Hippocampal formation (tissue), 2 donors: ENCODE measurements around the gene ATP5PO.

Experiments used
- DNase-seq, 2 donors: peaks; one replicate each; lab custom pipeline; 2025; lab: John Stamatoyannopoulos, UW

ATP5PO gene

DNA sequence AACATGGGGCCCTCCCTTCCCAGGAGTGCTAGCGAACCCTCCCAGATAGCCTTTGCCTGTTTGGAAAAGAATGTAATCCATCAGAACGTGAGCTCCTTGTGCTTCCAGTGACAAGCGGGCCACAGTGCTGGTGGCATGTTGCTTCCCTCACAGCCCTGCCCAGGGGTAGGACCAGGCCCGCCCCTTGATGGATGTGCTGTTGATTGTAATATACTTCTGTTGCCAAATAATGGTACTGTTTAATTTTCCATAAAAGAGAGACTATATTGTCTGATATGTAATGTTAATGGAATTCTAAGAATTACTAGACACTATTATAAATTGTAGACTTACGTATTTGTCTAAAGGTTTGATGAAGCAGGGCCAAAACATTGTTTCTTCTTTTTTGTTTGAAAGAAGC lies 16.4 kb downstream of the ATP5PO start:
- DNase-seq = no peak

DNA sequence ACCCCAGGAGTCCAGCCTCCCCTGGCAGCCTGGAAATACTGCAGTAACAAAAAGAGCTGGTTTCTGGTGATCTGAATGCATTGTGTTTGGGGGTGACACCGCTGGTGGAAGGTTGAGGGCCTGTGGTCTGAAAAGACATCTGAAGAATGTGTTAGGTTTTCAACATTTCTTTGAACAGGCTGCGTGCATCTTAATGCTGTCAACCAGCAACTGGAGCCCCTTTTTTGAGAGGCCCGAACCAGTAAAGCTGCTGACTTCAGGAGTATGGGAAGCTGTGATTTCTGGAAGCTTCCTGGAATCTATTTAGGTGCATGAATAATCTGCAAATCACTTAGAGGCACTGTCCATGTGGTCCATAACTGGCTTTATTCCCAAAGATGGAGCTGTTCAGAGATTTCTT lies 17.0 kb downstream of the ATP5PO start:
- no peak for DNase-seq

DNA sequence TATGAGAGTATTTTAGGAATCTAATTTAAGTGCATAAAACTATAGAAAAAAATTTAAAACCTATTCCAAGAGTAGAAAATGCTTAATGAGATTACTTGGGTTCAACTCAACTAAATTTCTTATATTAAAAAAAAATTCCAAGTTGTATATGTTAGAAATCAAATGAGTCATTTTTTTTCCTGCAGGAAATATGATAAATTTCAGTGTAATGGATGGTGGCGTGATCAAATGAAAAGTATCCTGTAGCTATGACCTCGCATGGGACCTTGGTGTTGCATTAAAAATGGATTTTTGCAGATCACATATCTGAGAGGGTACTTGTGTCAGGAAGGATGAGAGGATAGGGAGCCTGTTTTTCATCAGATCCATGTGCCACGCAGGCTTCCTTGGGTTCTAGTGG lies 17.9 kb downstream of the ATP5PO start:
- no peak for DNase-seq

DNA sequence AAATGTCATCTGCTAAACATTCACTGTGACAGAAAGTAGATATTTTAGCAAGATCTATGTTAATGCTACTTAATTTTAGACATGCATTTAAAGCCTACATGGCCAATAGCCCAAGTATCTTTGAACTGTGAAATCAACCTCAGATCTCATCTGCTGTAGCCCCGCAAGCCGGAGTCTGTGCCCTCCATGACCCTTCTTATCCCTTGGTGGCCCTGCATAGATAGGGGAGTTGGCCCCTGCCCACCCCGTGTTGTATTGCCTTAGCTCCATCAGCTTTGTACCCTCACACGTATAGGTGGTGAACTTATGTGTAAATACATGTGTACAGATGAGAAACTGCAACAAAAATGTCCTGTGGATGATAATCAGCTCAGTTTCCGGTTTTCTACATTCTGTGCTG lies 18.5 kb downstream of the ATP5PO start:
- DNase-seq = no peak

DNA sequence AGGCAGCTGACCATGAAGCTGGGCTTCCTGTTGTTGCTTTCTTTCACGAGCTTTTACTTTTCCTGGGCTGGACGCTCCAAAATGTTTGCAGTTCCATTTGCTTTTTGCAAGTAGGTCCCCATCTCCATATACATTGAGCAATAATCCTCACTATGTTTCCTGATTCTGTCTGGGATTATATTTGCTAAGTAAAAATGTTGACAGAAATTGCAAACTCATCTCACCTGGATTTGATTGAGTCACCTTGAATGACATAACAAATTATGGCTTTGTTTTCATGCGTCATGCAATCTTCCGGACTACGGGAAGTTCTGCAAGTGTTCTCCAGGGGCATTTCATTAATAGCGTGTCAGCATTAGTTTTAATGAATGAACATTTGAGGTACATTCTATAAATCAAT lies 18.9 kb downstream of the ATP5PO start:
- DNase-seq = no peak

DNA sequence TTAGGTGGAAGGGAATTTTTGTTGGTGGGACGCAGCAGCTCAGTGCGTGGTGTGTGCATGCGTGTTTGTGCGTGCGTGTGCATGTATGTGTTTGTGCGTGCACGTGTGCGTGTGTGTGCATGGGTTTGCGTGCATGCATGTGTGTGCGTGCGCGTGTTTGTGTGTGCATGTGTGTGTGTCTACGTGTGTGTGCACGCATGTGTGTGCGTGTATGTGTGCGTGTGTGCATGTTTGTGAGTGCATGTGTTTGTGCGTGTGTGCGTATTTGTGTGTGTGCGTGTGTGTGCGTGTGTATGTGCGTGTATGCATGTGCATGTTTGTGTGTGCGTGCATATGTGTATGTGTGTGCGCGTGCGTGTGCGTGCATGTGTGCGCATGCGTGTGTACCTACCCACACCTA lies 20.2 kb downstream of the ATP5PO start:
- DNase-seq = no peak

DNA sequence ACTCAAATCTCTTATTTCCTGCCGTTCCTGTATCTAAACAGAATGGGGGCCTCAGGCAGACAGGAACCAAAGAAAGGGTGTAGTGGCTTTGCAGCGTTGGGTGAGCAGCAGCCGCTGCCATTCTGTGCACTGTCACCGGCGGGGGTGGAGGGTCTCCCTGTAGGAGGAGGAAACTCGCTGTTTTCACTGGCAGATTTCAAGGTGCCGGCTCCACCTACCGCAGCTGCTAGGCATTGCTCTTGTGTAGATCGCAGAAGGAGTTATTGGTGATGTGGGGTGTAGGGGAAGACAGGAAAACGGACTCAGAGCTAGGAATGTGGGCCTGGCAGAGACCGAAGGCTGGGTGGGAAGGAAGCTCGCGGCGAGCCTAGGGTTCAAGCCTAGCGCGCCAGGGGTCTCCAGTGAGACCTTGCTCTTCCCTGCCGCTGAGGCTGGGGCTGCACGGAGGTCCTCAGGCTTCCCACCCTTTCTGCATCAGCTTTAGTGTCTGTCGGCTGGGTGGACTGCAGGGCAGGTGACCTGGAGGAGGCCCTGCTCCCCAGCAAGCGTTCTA lies 20.8 kb downstream of the ATP5PO start:
- peak; percentile 34 to 77 for DNase-seq

DNA sequence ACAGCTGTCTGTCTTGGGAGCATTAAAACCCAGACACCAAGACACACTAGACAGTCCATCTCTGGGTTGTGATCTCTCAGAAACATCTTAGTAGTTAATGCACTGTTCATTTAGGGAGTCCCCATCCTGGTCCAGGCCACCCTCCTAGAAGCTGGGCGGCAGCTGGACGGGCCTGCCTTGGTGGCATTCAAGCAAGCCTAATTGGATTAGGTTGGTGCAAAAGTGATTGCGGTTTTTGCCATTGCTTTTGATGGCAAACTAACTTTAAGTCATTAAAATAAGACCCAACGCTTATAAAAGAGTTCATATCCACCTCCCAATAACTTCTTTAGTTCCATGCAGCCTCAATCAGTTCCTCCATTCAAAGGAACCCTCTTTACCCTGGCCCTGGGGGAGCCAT lies 21.7 kb downstream of the ATP5PO start:
- no peak for DNase-seq

DNA sequence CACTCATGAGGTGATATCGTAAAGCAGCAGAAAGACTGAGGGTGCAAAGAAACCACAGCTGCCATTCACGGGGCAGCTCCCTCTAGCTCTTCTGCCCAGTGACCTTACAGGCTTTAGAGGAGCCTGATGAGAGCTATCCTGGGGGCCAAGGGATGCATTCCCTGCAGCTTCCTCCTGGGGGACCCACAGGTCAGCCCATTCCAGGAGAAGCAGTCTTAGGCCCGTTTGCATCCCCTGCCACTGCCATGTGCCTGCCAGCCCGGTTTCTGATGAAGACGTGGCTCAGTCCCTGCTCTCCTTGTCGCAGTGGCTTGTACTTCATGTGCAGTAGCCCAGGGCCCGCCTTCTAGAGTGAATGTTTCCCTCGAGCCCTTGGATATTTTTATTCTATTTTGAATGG lies 22.8 kb downstream of the ATP5PO start:
- no peak for DNase-seq

DNA sequence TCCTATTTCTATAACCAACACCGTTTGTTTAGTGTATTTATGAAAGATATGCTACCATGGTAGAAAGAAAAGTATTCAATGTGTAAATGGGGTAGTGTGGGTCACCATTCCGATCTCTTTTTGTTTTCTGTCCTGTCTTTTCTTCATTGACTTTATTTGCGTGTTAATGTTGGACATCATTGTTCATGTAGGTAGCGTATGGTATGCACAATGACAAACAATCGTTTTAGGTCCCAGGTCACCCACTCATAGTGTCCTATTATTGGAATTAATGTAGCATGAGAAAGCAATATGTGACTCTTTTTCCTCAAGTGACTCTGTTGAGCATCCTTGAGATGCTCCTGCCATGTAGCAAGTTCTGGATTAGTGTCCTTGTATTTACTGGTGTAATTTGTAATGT lies 25.4 kb downstream of the ATP5PO start:
- DNase-seq = no peak

DNA sequence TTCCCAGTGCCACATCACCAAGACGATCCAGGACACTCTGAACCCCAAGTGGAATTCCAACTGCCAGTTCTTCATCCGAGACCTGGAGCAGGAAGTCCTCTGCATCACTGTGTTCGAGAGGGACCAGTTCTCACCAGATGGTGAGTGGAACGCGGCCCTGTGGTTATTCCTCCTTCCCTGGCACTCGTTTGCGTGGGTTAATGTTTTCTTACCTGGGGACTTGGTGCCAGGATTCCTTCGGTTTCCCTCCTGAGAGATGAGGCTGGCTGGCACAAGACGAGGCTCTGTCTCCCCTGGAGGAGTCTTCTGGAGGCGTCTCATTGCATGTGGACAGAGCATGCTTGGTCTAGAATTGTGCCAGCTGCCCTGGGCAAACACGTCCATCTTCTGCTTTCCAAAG lies 29.3 kb downstream of the ATP5PO start:
- DNase-seq = no peak

DNA sequence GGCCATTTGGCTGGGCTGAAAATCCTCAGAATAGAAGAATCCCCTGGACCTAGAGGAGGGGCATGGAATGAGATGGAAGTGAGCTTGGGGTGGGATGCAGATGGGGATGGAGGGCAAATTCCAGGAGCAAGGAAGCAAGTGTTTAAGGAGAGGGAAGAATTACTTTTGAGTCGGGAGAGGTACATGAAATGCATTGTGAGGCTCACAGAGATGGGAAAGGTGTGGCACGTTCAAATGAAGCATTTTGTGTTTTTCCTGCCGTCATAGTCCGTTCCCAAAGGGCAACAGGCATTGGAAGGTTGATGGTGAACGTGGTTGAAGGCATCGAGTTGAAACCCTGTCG lies 30.5 kb downstream of the ATP5PO start:
- DNase-seq = no peak

DNA sequence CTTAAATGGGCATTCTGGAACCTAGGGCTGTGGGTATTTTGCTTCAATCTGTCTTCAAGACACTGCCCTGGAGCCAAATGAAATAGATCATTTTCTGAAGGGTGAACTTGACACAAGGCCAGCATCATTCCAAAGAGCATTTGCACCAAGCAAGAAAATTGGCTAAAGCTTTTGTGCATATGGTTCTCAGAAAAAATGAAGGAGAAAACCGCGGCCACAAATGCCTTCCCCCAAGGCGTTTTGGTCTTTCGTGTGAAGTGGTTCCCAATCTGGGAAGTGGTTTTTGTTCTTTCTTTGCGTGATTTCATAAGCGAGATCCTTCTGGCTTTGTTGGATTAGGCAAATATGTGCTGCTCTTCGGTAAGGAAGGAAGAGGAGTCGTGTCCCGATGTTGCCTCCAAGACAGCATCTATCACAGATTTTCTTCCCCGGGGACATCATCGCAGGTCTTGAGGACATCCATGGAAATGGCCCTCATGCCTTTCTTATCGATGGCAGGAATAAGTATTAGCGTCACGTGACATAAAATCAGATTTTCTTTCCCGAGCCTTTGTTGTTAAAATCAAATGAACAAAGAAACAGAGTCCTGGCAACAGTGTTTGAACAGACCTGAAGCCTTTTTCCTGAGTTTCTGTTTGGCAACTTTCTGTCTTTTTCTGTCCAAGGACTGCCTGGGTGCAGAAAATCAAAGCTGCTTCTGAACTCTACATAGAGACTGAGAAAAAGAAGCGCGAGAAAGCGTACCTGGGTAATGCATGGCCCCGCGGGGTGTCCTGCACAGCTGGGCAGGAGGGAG lies 31.0 kb downstream of the ATP5PO start:
- no peak for DNase-seq

DNA sequence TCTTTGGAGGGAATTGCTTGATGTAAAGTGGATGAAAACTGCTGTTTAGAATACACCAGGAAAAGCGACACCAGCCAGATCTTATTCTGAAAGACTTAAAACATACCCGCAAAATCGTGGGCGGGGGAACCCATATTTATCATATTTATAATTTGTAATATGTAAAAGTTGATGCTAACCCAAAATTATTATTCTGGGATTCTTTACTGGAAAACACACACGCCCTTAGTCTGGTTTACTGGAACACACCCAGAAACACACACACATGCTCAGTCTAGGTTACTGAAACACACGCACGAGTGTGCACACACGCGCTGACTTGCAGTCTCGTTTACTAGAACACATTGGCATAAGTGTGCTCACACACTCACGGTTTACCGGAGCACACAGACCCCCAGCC lies 32.5 kb downstream of the ATP5PO start:
- no peak for DNase-seq

DNA sequence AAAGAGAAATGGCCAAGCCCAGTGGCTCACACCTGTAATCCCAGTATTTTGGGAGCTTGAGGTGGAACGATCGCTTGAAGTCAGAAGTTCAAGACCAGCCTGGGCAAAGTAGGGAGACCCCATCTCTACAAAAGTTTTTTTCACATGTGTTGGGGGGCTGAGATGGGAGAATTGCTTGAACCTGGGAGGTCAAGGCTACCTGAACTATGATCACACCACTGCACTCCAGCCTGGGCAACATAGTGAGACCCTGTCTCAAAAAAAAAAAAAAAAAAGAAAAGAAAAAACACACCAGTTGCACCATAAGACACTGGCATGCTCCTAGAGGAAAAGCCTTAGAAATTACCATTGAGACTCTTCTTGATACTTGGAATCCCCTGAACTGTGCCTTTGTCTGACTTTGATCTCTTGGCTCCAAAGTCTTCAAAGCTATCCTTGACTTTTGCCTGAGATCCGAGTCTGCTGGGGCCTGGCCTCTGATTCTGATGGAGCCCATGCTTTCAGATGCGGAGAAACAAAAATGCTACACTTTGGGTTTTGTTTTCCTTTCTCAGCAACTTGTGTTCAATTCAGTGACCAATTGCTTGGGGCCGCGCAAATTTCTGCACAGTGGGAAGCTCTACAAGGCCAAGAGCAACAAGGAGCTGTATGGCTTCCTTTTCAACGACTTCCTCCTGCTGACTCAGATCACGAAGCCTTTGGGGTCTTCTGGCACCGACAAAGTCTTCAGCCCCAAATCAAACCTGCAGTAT lies 33.7 kb downstream of the ATP5PO start:
- no peak for DNase-seq

DNA sequence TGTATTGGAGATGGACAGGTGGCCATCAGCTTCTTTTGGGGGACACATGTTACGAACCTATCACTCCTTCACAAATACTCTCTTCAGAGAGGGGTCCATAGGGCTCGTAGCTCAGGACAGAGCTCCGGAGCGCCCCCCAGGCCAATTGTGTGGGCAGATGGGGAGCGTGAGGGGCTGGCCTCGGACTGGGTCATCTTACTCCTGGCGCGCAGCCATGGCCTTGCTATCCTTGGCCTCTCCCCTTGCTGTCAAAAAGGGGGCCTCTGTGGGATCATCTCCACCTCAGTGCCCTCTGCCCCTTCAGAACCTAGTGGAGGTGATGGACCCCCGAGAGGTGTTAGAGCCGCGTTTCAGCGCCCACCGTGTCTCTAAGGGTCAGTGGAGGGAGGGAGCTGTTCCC lies 35.0 kb downstream of the ATP5PO start:
- DNase-seq = no peak

DNA sequence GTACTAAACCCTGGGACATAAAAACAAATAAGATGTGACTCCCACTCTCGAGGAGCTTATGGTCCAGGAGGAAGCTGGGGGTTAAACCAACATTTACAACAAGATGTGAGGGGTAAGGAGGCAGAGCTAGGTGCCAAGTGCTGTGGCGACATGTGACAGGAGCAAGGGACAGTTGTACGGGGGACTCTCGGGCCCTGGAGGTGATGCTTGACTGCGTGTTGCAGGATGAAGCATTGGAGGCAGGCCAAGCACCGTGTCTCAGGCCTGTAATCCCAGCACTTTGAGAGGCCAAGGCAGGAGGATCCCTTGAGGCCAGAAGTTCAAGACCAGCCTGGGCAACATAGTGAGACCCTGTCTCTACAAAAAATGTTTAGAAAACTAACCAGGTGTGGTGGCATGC lies 36.8 kb downstream of the ATP5PO start:
- no peak for DNase-seq

DNA sequence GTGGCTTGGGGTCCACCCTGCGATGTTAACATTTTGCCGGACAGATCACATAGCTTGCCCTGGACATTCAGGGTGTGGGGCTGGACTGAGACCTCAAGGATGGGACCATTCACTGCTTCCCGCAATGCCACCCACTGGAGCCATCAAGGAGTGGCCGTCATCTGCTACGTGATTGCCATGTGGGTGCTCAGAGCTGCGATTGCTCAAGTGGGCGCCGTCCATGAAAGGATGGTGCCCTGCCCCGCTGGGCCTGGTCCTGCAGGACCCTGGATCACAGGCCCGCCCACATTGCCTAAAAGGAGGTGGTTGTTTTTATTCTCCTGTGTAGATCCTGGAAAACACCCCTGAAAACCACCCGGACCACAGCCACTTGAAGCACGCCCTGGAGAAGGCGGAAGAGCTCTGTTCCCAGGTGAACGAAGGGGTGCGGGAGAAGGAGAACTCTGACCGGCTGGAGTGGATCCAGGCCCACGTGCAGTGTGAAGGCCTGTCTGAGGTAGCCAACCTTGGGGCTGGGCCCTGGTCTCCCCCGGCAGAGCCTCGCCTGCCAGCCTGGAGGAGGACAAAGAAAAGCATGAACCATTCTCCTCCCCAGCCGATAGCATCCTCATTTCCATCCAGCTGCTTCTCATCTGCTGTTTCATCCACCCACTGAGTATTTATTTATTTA lies 40.4 kb downstream of the ATP5PO start:
- DNase-seq = no peak

DNA sequence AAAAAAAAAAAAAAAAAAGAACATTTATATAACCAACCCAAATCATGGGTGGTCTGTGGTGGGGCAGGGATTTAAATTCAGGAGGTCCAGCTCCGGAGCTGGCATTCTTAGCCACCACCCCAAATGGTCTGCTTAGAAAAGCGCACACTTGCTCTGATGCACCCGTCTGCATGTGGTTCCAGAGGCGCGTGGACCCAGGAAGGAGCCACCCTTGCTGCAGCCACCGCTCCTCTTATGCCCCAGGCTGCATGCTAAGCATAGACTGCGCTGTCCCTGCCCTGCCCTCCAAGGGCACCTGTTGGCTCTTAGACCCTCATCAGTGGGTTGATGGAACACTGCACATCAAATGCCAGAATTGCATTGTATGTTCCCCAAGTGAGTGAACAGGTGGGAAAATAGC lies 41.4 kb downstream of the ATP5PO start:
- DNase-seq = no peak

DNA sequence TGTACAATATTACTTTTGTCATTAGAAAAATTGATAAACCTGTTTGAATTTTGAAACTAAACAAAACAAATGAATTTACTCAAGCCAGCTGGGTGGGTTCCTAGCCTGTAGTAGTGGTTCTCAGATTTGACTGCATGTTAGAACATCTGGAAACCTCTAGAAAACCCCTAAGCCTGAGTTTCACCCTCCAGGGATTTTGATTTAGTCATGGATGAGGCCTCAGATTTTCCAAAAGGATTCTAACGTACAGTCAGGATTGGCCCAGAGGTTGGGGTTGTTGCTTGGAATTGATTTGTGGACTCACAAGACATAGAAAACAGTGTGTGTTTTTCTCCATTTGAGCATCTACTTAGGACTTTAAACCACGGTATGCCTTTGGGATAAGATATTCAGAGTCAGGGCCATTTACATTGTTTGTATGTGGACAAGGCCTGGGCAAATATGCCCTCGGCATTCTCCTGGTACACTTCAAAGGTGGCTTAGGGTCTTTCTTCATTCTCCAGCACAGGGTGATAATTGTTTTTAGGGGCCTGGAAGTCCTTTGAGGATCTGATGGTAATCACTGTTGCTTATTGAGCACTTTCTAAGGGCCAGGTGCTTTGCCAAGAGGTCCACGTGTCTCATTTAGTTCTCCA lies 42.6 kb downstream of the ATP5PO start:
- DNase-seq = no peak

DNA sequence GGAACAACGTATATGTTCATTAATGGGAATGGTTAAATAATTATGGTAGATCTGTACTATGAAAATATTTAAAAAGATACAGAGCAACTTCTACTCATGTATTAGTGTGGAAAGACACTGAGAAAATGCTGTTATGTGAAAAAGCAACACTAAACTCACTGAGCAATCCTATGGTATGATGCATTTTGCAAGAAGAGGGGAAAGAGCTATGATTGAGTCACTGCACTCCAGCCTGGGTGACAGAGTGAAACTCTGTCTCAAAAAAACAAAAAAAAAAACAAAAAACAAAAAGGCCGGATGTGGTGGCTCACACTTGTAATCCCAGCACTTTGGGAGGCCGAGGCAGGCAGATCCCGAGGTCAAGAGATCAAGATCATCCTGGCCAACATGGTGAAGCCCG lies 44.4 kb downstream of the ATP5PO start:
- no peak for DNase-seq

DNA sequence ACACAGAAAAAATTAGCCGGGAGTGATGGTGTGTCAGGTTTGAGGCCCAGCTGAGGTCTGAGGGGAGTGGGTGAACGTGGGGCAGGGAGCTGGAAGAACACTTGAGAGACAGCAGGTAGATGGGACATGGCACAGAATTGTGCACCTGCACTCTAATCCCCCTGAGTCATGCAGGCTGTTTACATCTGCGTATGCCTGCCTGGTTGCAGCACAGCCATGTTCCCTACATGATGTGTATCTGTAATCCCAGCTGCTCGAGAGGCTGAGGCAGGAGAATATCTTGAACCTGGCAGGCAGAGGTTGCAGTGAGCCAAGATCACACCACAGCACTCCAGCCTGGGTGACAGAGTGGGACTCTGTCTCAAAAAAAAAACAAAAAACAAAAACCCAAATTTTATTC lies 44.8 kb downstream of the ATP5PO start:
- DNase-seq = no peak
